GM18526 (cell line): ENCODE results near the gene SLC22A31.

Source experiments
- POLR2A ChIP-seq: IDR thresholded peaks from 3 replicates; pipeline ENCODE4 v1.6.1; 2011; ENCODE audit not compliant: insufficient read length; ENCODE audit errors: extremely low read depth

The SLC22A31 gene

GRCh38 chr16:89174877-89175276, 25.5 kb downstream of the SLC22A31 start:
- no peak for TF ChIP-seq POLR2A

DNA sequence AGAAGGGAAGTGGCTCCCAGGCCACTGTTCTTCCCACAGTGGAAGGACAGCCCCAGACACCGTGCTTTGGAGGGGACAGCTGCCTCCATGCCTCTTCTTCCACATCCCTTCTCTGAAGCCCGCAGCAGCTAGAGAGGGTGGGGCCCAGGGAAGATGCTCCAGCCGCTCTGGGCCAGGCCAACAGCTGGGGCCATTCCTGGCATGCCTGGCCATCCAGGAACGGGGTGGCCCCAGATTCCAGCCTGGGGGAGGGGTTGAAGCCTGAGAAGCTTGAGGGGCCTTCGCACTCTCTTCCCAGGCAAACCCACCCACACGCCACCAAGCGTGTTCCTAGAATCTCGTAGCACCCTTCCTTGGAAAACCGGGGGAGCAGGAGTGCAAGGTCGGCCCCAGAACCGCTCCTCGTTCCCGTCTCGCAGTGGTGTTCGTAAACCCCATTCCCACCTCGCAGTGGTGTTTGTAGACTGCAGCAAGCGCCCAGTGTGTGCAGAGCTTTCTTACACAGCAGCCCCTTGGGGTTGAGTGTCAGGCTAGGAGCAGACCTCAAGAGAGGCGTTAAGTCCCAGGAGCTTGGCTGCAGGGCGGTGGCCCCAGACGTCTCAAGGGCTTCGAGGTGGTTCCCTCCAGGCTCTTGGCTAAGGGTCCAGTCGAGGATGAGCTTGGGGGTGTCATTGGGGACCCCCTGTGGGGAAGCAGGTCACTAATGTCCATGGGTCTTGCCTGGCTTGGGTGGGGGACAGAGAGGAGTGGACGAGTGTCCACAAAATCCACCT, 26.1 kb downstream of the SLC22A31 start:
- TF ChIP-seq POLR2A: no peak

GRCh38 chr16:89173174-89173921, 27.0 kb downstream of the SLC22A31 start:
- TF ChIP-seq POLR2A: no peak

GRCh38 chr16:89172528-89173173, 27.7 kb downstream of the SLC22A31 start:
- no peak for TF ChIP-seq POLR2A

- no peak for TF ChIP-seq POLR2A
Measured at GRCh38 chr16:89172171-89172527, 28.2 kb downstream of the SLC22A31 start.

DNA sequence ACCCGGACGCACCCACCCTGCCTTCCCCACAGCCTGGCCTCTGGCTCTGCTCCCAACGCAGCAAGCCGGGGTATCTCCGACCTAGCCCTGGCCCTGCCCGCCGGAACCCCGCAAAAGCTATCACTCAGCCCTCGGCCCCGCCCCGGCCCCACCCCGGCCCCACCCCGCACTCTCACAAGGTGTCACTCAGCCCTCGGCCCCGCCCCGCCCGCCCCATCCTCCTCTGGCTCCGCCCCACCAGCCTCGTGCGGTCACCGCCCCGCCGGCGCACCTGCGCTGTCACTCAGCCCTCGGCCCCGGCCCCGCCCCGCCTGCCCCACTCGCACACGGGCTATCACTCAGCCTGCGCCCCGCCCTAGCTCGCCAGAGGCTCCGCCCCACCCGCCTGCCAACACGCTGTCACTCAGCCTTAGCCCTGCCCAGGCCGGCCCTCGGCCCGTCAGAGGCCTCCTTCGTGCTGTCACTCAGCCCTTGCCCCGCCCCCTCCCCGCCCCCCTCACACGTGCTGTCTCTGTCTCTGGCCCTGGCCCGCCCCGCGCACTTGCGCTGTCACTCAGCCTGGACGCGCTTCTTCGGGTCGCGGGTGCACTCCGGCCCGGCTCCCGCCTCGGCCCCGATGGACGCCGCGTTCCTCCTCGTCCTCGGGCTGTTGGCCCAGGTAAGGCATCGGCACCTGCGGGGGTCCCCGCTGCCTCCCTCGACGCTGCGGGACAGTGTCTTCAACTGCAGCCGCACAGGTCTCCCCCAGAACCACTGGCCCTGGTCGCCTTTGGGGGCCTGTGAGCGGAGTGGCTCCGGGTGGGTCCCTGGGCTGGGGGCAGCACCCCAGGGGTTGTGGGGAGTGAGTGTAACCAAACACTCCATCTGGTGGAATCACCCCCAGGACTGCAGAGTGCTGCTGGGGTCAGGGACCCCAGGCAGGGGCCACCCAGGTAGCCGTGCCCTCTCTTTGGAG, 28.8 kb downstream of the SLC22A31 start, which contains the start of gene CDH15:
Gene CDH15, plus strand, starts transcription at position 533 of the 955 bp plus-strand sequence. Its CDS starts 84 bp downstream, at position 617.
- TF ChIP-seq POLR2A: no peak

GRCh38 chr16:89170346-89171215, 29.8 kb downstream of the SLC22A31 start:
- TF ChIP-seq POLR2A: no peak

DNA sequence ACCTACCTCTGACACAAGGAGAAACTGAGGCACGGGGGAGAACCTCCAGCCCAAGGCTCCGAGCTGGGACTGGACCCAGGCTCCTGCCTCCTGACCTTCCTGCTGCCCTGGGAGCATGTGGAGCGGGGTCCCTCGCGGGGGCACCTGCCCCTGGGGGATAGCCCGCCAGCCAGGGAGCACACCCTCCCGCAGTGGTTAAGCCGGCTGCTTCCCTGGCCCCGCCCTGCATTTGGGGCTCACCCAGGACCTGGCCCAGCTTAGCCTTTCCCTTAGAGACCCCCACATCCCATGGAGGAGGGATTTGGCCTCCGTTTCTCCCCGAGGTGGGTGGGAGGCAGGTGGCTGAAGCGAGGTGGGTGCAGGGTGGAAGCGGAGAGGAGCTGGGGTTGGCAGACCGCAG, 30.6 kb downstream of the SLC22A31 start:
- TF ChIP-seq POLR2A: no peak

GRCh38 chr16:89168381-89169189, 31.8 kb downstream of the SLC22A31 start:
- no peak for TF ChIP-seq POLR2A

DNA sequence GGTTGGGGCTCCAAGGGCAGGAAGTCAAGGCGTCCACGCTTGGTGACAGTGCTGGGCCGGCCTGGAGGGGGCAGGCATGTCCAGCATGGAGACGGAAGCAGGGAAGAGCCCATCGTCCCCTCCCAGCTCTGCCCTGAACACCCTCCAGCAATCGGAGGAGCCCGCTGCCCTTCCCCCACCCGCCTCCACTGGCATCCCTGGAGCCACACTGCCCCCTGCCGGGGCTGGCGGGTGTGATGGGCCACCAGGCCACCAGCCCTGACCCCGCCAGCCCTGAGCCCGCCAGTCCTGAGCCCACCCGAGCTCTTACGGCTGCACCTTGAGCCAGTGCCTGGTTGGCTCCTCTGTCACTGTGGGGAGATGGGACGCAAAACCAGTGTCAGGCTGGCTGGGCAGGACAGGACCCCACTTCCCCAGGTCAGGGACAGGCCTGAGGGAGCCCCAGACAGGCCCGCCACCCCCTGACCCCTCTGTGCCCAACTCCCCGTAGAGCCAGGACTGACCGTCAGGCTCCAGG, 32.9 kb downstream of the SLC22A31 start:
- TF ChIP-seq POLR2A: no peak

DNA sequence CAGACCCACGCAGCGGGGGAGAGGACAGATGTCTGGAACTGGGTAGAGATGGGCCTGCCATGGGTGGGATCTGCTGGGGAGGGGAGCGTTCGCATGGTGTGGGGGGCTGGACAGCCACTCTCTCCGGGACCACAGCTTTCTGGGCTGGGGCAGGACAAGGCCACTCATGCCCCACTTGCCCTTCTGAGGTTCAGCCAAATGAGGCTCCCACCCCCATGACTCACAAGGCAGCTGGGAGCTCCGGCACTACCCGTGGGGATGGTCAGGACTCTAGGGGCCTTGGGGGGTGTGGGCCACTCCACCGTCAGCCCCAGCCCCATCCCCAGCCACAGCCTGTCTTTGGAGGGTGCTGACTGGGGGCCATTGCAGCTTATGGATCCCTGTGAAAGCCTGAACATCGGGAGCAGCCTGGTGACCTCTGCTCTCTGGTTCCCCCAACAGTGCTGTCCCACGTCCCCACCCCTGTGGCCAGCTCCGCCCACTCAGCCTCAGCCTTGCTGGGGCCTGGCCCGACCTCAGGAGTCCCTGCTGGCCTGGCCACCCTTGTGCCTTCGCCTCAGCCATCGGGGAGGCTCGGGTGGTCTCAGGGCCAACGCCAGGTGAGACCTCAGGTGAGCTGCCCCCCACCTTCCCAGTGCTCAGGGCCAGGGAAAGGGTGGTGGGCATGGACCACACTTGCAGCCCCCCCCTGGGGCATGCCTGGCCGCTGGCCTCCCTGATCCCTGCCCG, 33.5 kb downstream of the SLC22A31 start:
- TF ChIP-seq POLR2A: no peak
